Loucy (cell line): Measurements from ENCODE around the gene SCN10A.

Source experiments
- CTCF ChIP-seq: fragments of 200-600 bp; sonication (generic); conservative IDR thresholded peaks from 2 replicates; pipeline ENCODE4 v1.5.1; 2014; ENCODE audit warnings: mild to moderate bottlenecking, antibody characterized with exemption, low read length
- EZH2phosphoT487 ChIP-seq: fragments of 200-600 bp; IDR thresholded peaks from 2 replicates; pipeline ENCODE4 v1.6.1; 2018; ENCODE audit warnings: antibody characterized with exemption, mild to moderate bottlenecking, moderate library complexity, borderline replicate concordance

GRCh38 chr3:38837358-38837757 lies 21.3 kb upstream of the SCN10A start:
- no peak for TF ChIP-seq CTCF
- TF ChIP-seq EZH2phosphoT487, result no peak
